GM12878 (cell line): ENCODE measurements around the gene RGP1. TPM values are rescaled to one million over a fixed set of nuclear protein-coding genes. Genes with fewer than 3 reads are reported as not detected.

Experiments
- ATAC-seq: fragments of 200-7000 bp; cut with Tn5 transposase; 3 replicates; pipeline ENCODE4 v1.9.1; 2020; ENCODE audit warnings: mild to moderate bottlenecking, moderate library complexity
- BruUV-seq: library from RNA; stranded (reverse); fragments of 400-500 nt; replicated peaks from 2 replicates; lab custom pipeline; 2021; lab: Mats Ljungman, UMichigan
- CTCF ChIA-PET: fragments of 300-600 bp; sonication (Branson Sonifier 250); formaldehyde crosslinking; extraction: SDS; loops from one replicate; lab custom pipeline; 2021; ENCODE audit warnings: inconsistent platforms; lab: Yijun Ruan, JAX
- POLR2A ChIA-PET: fragments of 350-600 bp; formaldehyde crosslinking; extraction: SDS; loops from one replicate; lab custom pipeline; 2021; ENCODE audit warnings: inconsistent platforms; lab: Charles Lee
- RAD21 ChIA-PET: fragments of 300-600 bp; sonication (Branson Sonifier 250); formaldehyde crosslinking; loops from one replicate; lab custom pipeline; 2023; ENCODE audit warnings: antibody characterized with exemption; ENCODE audit not compliant: unreplicated experiment; lab: Charles Lee
- SMC1A ChIA-PET: fragments of 300-600 bp; sonication (Branson Sonifier 250); formaldehyde crosslinking; loops from one replicate; lab custom pipeline; 2023; ENCODE audit not compliant: unreplicated experiment, uncharacterized antibody; lab: Charles Lee
- DNase-seq: peaks from one replicate; pipeline ENCODE4 v3.0.0-alpha.2; 2011; ENCODE audit warnings: low read depth, low spot score
- FAIRE-seq: peaks from 3 replicates; lab custom pipeline; 2011; peaks lifted over from hg19 to GRCh38; lab: Jason Lieb, UNC
- H2AFZ ChIP-seq: 2 replicates; pipeline ENCODE4 v1.6.0; 2011; ENCODE audit warnings: low read depth, low read length, control low read depth; ENCODE audit not compliant: control insufficient read depth
- H3K27ac ChIP-seq: 2 replicates; pipeline ENCODE4 v1.5.1; 2011; ENCODE audit warnings: control low read depth; ENCODE audit not compliant: control insufficient read depth, insufficient read depth
- H3K27me3 ChIP-seq, 2 experiments: replicated peaks in 1 of 2; 2 replicates each; pipeline versions ENCODE4 v1.6.0 to v1.6.1; 2011; ENCODE audit warnings: low read length in 1 of 2; ENCODE audit not compliant: control insufficient read depth in 2 of 2, insufficient read depth in 2 of 2
- H3K36me3 ChIP-seq, 2 experiments: 2 replicates each; pipeline ENCODE4 v1.5.1; 2011; ENCODE audit warnings: low read length in 1 of 2; ENCODE audit not compliant: control insufficient read depth in 2 of 2, insufficient read depth in 2 of 2
- H3K4me1 ChIP-seq: 2 replicates; pipeline ENCODE4 v1.6.1; 2011; ENCODE audit warnings: mild to moderate bottlenecking, low read length, moderate library complexity, mixed read lengths; ENCODE audit not compliant: control insufficient read depth, insufficient read depth
- H3K4me2 ChIP-seq: 2 replicates; pipeline ENCODE4 v1.6.0; 2011; ENCODE audit warnings: control low read depth; ENCODE audit not compliant: control insufficient read depth, insufficient read depth
- H3K4me3 ChIP-seq: fragments of 200-600 bp; sonication (generic); 2 replicates; pipeline ENCODE4 v1.5.1; 2016
- H3K79me2 ChIP-seq: 2 replicates; pipeline ENCODE4 v1.6.0; 2011; ENCODE audit warnings: low read length; ENCODE audit not compliant: control insufficient read depth, insufficient read depth
- H3K9ac ChIP-seq: 2 replicates; pipeline ENCODE4 v1.8.0; 2011; ENCODE audit warnings: low read length, control low read depth, mixed read lengths; ENCODE audit not compliant: control insufficient read depth, insufficient read depth
- H3K9me3 ChIP-seq: replicated peaks from 3 replicates; pipeline ENCODE4 v1.5.1; 2011; ENCODE audit warnings: mild to moderate bottlenecking, low read length; ENCODE audit not compliant: control insufficient read depth, insufficient read depth
- H4K20me1 ChIP-seq: 2 replicates; pipeline ENCODE4 v1.6.0; 2011; ENCODE audit not compliant: control insufficient read depth, insufficient read depth
- BRCA1 ChIP-seq: IDR thresholded peaks from 2 replicates; pipeline ENCODE4 v1.6.1; 2011; ENCODE audit warnings: low read depth, low read length, improper control_type of control experiment
- FOXK2 ChIP-seq: fragments of 450-650 bp; IDR thresholded peaks from 2 replicates; pipeline ENCODE4 v1.6.1; 2017; ENCODE audit warnings: mild to moderate bottlenecking, moderate library complexity
- KDM1A ChIP-seq: fragments of 200-600 bp; sonication (generic); IDR thresholded peaks from 2 replicates; pipeline ENCODE4 v1.6.1; 2016; ENCODE audit warnings: borderline replicate concordance
- MTA2 ChIP-seq: fragments of 450-650 bp; IDR thresholded peaks from 2 replicates; pipeline ENCODE4 v1.6.1; 2016; ENCODE audit warnings: low read depth, mild to moderate bottlenecking, moderate library complexity
- MTA3 ChIP-seq: IDR thresholded peaks from 2 replicates; pipeline ENCODE4 v1.6.1; 2012; ENCODE audit warnings: low read length, inconsistent platforms, borderline replicate concordance
- RAD51 ChIP-seq: fragments of 450-650 bp; IDR thresholded peaks from 2 replicates; pipeline ENCODE4 v1.6.1; 2016; ENCODE audit warnings: moderate library complexity, mild to moderate bottlenecking, inconsistent platforms
- RFX5 ChIP-seq: IDR thresholded peaks from 2 replicates; pipeline ENCODE4 v1.6.1; 2011; ENCODE audit warnings: low read depth, low read length, improper control_type of control experiment
- SRF ChIP-seq, 2 experiments: IDR thresholded peaks; 2 replicates each; pipeline ENCODE4 v1.6.1; 2011; ENCODE audit warnings: low read depth in 2 of 2, low read length in 2 of 2, mild to moderate bottlenecking in 1 of 2, moderate library complexity in 1 of 2
- TARDBP ChIP-seq: IDR thresholded peaks from 2 replicates; pipeline ENCODE4 v1.6.1; 2016; ENCODE audit warnings: borderline replicate concordance
- TBL1XR1 ChIP-seq: IDR thresholded peaks from 2 replicates; pipeline ENCODE4 v1.6.1; 2012; ENCODE audit warnings: low read depth, low read length, improper control_type of control experiment
- ZBTB11 ChIP-seq: fragments of 450-650 bp; formaldehyde crosslinking; IDR thresholded peaks from 2 replicates; pipeline ENCODE4 v1.5.0; 2022; ENCODE audit warnings: mild to moderate bottlenecking, missing genetic modification characterization
- ZNF217 ChIP-seq: fragments of 450-650 bp; IDR thresholded peaks from 2 replicates; pipeline ENCODE4 v1.6.1; 2017; ENCODE audit warnings: antibody characterized with exemption, mild to moderate bottlenecking
- WGBS: methylation state at CpG from one replicate; pipeline ENCODE4 v1.1.6; 2016; ENCODE audit warnings: low lambda C conversion rate; ENCODE audit not compliant: insufficient replicate concordance, insufficient coverage; ENCODE audit errors: missing lambda C conversion rate; 5-methylcytosine and 5-hydroxymethylcytosine counted together
- in situ Hi-C: fragments of 300-500 bp; cut with MboI; formaldehyde crosslinking; loops from 9 replicates; pipeline ENCODE4 v1.14.3; 2018; ENCODE audit warnings: mixed read lengths
- intact Hi-C: fragments of 100-400 bp; cut with micrococcal nuclease; formaldehyde crosslinking; loops from one replicate; pipeline ENCODE4 v1.14.2; 2022; ENCODE audit not compliant: unreplicated experiment
- polyA plus RNA-seq, 11 experiments: library from polyadenylated mRNA; depleted of rRNA in 4 of 11; unstranded in 6 of 11; stranded (reverse) in 5 of 11; fragments of >200 nt; fragmentation: Nextera tagmentation in 4 of 11; fragmentation: Illumina TruSeq in 1 of 11; extraction: Ambion mirVana in 4 of 11; extraction: Trizol in 1 of 11; gene quantifications; 1 replicate in 1 of 11; 2 replicates in 10 of 11; pipeline versions ENCODE4 v1.2.1 to v1.2.3, GENCODE V29; 2011 to 2016; ENCODE audit warnings: inconsistent platforms in 2 of 11, missing spikeins in 2 of 11, low read depth in 1 of 11
- total RNA-seq, 4 experiments: library from RNA; depleted of rRNA in 3 of 4; stranded (reverse); fragments of >200 nt in 3 of 4; fragmentation: Illumina TruSeq in 1 of 4; extraction: Trizol in 1 of 4; gene quantifications; 2 replicates each; pipeline versions ENCODE4 v1.2.1 to v1.2.3, GENCODE V29; 2013 to 2021

The RGP1 gene
- total and polyA plus RNA-seq, 10 of the 15 experiments (the other 5 are each of a cell fraction or from before 2014, with no cell fraction given), result 0.44 to 14.9 (median 7.4) TPM

- ChIA-PET POLR2A (no interaction called here), SMC1A (interaction anchor here (0.5 kb wide), 1 partner anchor 15 kb away, joined by 3 read pairs; no protein-coding TSS in a partner anchor), RAD21 (interaction anchor here (1.1 kb wide), 1 partner anchor 34 kb away, joined by 4 read pairs; no protein-coding TSS in a partner anchor), CTCF (interaction anchor here (1.2 to 2.3 kb wide), 4 partner anchors 32 to 90 kb away, joined by 3 to 7 read pairs (median 6); no protein-coding TSS in a partner anchor)
- no peak overlapping the region for H2AFZ ChIP-seq
- DNase-seq (no peak), FAIRE-seq (no peak), ATAC-seq (no peak)
- H3K4me3 ChIP-seq, result no peak overlapping the region
- TF ChIP-seq MTA3 (no peak), ZBTB11 (no peak), ZNF217 (no peak), RFX5 (no peak), SRF (IDR thresholded peaks at IDR 0.05; ENCODE audit: low read depth in 2 of 2, low read length in 2 of 2) (no peak), BRCA1 (no peak), MTA2 (no peak), TARDBP (no peak), RAD51 (no peak), FOXK2 (no peak), TBL1XR1 (no peak), KDM1A (no peak)
- no peaks in the 10 kb centered on the region for H3K9me3 ChIP-seq
- WGBS, result 99% methylated on average over 24 of the region's 34 CpGs
- H4K20me1 ChIP-seq, result no peaks in the 10 kb centered on the region; the same call in 1 of the 2 replicates
- H3K9ac ChIP-seq, result no peak overlapping the region
- no peak overlapping the region for H3K27ac ChIP-seq
- intact Hi-C loops (no loop called here), in situ Hi-C loops (no loop called here)
- H3K79me2 ChIP-seq, result no peaks in the 10 kb centered on the region
- no peak overlapping the region for H3K4me2 ChIP-seq
- H3K36me3 ChIP-seq, result no peaks in the 10 kb centered on the region; a peak in 3 of 4 replicates
- BruUV-seq, result no TSS peak
- peaks cover 5% of the 10 kb centered on the region for H3K4me1 ChIP-seq
- no peaks in the 10 kb centered on the region for H3K27me3 ChIP-seq
Observed at GRCh38 chr9:35792024-35792813, 43.1 kb downstream of the RGP1 start.
